Retinal pigment epithelial cell (primary cell): Measurements from ENCODE around the gene ASNS.
A peak's percentile ranks its signal among the peaks of the same experiment; 100 is the strongest.
"Not testable (repeated sequence)": the region's sequence is repeated elsewhere in the genome, so short reads cannot be mapped to it uniquely, and the experiment has no call there.

ENCODE experiments used
- DNase-seq: peaks from one replicate; pipeline ENCODE4 v3.0.0-alpha.2; 2010; ENCODE audit warnings: low read depth
- H3K4me3 ChIP-seq: 2 replicates; pipeline ENCODE4 v1.5.1; 2011; ENCODE audit warnings: mild to moderate bottlenecking, low read length, control low read depth, moderate library complexity
- CTCF ChIP-seq: conservative IDR thresholded peaks from 2 replicates; pipeline ENCODE4 v1.5.1; 2011; ENCODE audit warnings: low read depth, low read length, control low read depth, inconsistent platforms

ASNS gene

GRCh38 chr7:97872025-97872669 lies at the start of gene ASNS:
Gene ASNS (minus strand): TSS chr7:97872408. CDS start chr7:97869156, 3,252 bp downstream.
- DNase-seq = peak; percentile 62
- peak within 1 kb of the TSS; percentile 79 for H3K4me3 ChIP-seq
- no peak for TF ChIP-seq CTCF

- DNase-seq, H3K4me3 ChIP-seq: not testable (repeated sequence)
These were observed 49.0 kb upstream of the ASNS start for GRCh38 chr7:97921254-97921653.

GRCh38 chr7:97915267-97915666 lies 43.1 kb upstream of the ASNS start:
- H3K4me3 ChIP-seq, DNase-seq: not testable (repeated sequence)

GRCh38 chr7:97912294-97912693 lies 40.1 kb upstream of the ASNS start:
- H3K4me3 ChIP-seq, DNase-seq: not testable (repeated sequence)

- DNase-seq, H3K4me3 ChIP-seq: not testable (repeated sequence)
These were observed 24.7 kb upstream of the ASNS start for GRCh38 chr7:97896893-97897292.

- H3K4me3 ChIP-seq, DNase-seq: not testable (repeated sequence)
These were observed 19.5 kb upstream of the ASNS start for GRCh38 chr7:97891721-97892120.

GRCh38 chr7:97879527-97879926 lies 7.3 kb upstream of the ASNS start:
- DNase-seq, H3K4me3 ChIP-seq: not testable (repeated sequence)

GRCh38 chr7:97874894-97875293 lies 2.7 kb upstream of the ASNS start:
- not testable (repeated sequence) for H3K4me3 ChIP-seq, DNase-seq

GRCh38 chr7:97873606-97874005 lies 1.4 kb upstream of the ASNS start:
- no peak for TF ChIP-seq CTCF
- H3K4me3 ChIP-seq = no peak overlapping the region
- no peak for DNase-seq

- no peak for DNase-seq
- peak overlapping the region; percentile 79 for H3K4me3 ChIP-seq
- no peak for TF ChIP-seq CTCF
These were observed 566 bp downstream of the ASNS start for GRCh38 chr7:97871659-97872024.

- TF ChIP-seq CTCF = no peak
- H3K4me3 ChIP-seq = no peak overlapping the region
- DNase-seq = no peak
These were observed 3.4 kb downstream of the ASNS start for GRCh38 chr7:97868788-97869187.
